HG03175 (cell line): Measurements from ENCODE around the gene LTBP1.

Experiments
- ATAC-seq: cut with Tn5 transposase; IDR thresholded peaks from one replicate; pipeline ENCODE4 v1.9.1; 2021; ENCODE audit warnings: mild to moderate bottlenecking, moderate library complexity; ENCODE audit not compliant: unreplicated experiment

The LTBP1 gene

DNA sequence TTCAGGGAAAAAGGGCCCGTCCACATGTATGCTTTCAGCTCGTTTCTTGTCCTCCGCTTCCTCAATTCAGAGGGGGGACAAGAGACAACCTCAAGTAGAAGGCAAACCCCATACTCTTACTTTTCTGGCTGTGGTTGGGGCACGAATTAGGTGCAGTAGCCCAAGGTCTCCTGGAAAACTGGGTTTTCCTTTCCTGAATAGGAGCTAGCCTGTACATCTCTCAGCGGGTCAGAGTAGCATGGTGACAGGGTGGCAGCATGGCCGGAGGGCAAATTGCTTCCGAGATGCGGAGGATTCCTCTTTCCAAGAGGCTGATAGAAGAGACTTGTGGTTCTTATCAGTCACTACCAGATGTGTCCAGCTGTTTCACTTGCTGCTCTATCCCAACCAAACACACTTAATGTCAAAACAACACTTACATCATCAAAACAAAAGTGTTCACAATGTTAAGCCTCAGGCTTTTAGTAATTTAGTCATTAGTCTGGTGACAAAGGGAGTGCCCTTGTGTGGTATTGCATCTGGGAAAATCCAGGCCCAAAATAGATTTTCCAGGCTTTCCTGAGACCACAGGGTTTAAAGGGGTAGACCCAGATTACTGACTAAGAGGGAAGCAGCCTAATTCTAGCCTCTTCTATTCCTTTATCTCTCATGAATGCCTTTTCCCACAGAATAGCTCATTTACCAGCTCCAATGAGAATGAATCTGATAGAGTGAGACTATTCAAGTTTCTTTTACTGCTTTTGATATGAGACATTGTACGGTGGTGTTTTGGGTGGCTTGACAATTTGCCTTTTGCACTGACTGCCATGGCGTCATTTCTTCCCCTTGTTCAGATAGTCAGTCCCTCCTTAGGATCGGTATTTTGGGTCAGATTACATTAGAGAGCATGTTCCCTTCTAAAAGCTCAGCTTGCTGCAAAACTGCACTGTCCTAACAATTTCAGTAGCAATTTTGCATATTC is 162.0 kb downstream of the LTBP1 start:
- ATAC-seq, result no peak

- no peak for ATAC-seq
These were observed 163.7 kb downstream of the LTBP1 start for GRCh38 chr2:33110461-33110860.

DNA sequence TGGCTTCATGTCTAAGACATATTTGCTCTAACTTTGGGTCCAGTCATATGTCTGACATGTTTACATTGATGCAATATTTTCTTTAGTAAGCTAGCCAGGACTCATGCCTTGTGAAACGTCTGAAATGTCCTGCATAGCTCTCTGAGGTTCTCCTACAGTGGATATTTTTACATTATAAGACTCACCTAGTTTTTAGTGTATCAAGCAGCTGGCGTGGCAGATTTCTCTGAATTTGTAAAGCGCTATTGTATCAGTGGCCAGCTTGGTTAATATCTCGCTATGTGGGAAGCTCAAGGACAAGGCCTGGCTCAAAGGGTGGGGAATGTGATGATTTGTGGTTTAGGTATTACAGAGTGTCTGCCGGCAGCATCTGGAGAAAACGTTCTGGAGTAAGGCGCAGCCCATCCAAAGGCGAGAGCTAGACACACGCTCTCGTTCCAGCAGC is 164.3 kb downstream of the LTBP1 start:
- ATAC-seq, result no peak

GRCh38 chr2:33115196-33115595 is 168.4 kb downstream of the LTBP1 start:
- no peak for ATAC-seq

DNA sequence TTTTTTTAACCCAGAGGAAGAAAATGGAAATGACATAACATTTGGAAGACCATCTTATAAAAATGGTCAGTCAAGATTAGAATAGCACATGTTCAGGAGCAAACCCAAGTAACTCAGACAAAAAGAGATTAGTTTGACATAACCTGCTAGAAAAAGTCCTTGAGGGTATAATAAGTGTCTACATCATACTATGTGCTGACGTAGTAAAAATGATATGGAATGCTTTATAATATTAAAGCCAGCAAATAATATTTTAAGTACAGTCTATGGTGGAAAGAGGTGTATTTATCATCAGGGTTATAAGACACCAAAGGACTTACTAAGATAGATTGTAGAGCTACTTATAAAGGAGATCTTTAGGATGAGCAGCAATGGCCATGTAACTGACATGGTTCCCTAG is 169.0 kb downstream of the LTBP1 start:
- no peak for ATAC-seq

DNA sequence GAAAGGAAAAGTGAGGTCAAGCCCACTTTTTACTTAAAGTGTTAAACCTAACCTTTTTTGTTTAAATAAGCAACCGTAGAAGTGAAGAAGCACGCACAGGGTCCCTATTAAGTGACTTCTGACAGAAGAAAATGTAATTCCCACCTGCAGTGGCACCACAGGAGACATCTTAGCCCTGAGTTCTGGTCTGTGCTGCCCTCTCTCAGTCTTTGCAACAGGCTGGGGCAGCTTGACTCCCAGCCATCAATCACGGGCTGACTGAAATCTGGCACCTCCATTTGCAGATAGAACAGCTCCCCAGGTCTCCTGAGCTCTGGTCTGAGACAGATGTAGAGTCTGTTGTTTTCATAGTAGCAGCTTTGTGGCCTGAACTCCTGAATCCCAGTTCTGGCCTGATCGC is 170.0 kb downstream of the LTBP1 start:
- ATAC-seq, result no peak

GRCh38 chr2:33118651-33119050 is 171.9 kb downstream of the LTBP1 start:
- no peak for ATAC-seq

- ATAC-seq, result no peak
These were observed 174.7 kb downstream of the LTBP1 start for GRCh38 chr2:33121416-33121815.

DNA sequence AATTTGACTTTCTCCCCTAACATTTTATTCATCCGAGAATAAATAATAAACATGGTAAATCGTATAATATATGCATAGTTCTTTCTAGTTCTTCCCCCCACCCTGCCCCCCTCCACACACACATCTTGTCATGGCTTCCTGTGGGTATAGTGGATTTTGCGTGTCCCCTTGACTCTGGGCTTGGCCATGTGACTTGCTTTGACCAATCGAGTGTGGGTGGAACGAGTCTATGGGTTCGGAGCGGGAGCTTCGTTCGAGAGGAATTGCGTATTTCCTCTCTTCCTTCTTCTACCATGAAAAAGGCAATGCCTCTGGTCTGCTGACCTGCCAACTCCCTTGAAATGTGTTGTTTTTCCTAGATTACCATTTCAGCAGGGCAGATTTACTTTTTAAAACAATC is 175.2 kb downstream of the LTBP1 start:
- no peak for ATAC-seq

DNA sequence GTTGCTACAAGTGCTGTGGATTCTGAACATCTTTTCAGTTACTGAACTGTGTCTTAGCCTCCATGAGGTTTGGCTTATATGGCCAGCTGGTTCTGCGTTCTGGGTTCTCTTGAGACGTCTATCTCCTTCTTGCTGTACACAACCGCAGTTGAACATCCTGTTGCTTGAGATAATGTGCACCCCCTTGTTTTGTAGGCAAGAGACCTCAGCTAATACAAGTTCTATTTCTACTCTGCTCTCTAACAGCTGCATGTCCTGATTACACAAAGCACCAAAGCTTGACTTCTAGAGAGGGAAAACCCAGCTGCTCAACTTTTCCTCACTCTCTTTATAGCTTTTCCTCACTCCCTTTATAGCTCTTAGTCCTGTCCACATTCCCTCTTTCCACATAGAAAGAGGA is 176.0 kb downstream of the LTBP1 start:
- ATAC-seq, result no peak

GRCh38 chr2:33123216-33123615 is 176.5 kb downstream of the LTBP1 start:
- no peak for ATAC-seq

GRCh38 chr2:33126552-33126951 is 179.8 kb downstream of the LTBP1 start:
- ATAC-seq, result no peak

GRCh38 chr2:33126958-33127357 is 180.2 kb downstream of the LTBP1 start:
- no peak for ATAC-seq

- ATAC-seq, result no peak
These were observed 182.7 kb downstream of the LTBP1 start for GRCh38 chr2:33129263-33130053.

GRCh38 chr2:33130054-33130447 is 183.3 kb downstream of the LTBP1 start:
- no peak for ATAC-seq

- ATAC-seq, result no peak
These were observed 183.8 kb downstream of the LTBP1 start for GRCh38 chr2:33130544-33130943.

DNA sequence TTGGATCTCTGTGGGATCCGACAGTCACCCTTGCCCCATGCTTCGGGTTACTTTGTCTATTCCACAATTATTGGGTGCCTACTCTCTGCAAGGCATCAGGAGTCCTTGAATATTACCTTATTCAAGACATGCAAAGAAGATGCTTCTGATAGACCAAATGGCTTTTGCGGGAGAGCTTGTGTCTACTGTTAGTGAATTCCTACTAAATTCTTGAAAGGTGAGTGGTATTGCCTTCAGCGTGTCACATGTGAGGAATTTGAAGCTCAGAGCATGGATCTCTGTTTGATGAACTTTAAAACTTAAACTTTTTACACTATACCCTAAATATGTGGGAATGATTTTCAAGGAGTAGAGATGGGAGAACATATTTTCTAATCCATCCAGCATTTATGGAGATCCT is 184.4 kb downstream of the LTBP1 start:
- ATAC-seq, result no peak

- no peak for ATAC-seq
These were observed 185.0 kb downstream of the LTBP1 start for GRCh38 chr2:33131749-33132148.

DNA sequence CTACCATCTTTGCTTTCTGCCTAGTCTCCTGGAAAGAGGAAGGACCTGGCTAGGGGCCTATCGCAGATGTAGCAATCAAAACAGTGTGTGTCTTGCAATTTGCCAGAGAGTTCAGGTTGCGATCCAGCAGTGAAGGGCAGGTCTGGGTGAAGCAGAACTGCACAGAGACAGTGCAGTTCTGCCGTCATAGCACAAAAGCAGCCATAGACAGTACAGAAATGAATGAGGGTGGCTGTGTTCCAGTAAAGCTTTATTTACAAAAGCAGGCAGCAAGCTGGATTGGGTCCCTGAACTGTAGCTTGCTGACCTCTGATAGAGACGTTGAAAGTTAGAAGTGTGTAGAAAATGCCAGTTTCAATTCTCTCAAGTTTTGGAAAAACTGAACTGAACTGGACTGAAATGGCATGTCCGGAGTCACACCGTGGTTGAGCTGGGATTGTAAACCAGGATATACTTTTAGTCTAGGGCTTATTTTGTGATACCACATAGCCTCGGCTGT is 186.8 kb downstream of the LTBP1 start:
- ATAC-seq, result no peak

- no peak for ATAC-seq
These were observed 187.5 kb downstream of the LTBP1 start for GRCh38 chr2:33134086-33134771.
